ENCODE data around the gene MYLK. TPM values are rescaled to one million over a fixed set of nuclear protein-coding genes. Genes with fewer than 3 reads are reported as not detected.

The MYLK gene
- total and polyA plus RNA-seq, 11 donors = 3.2 to 20.7 (median 12.4) TPM

GRCh38 chr3:123688241-123688747 lies 195.8 kb downstream of the MYLK start:
- TF ChIP-seq, protein P1, sequence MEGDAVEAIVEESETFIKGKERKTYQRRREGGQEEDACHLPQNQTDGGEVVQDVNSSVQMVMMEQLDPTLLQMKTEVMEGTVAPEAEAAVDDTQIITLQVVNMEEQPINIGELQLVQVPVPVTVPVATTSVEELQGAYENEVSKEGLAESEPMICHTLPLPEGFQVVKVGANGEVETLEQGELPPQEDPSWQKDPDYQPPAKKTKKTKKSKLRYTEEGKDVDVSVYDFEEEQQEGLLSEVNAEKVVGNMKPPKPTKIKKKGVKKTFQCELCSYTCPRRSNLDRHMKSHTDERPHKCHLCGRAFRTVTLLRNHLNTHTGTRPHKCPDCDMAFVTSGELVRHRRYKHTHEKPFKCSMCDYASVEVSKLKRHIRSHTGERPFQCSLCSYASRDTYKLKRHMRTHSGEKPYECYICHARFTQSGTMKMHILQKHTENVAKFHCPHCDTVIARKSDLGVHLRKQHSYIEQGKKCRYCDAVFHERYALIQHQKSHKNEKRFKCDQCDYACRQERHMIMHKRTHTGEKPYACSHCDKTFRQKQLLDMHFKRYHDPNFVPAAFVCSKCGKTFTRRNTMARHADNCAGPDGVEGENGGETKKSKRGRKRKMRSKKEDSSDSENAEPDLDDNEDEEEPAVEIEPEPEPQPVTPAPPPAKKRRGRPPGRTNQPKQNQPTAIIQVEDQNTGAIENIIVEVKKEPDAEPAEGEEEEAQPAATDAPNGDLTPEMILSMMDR (IDR thresholded peaks at IDR 0.05) = no peak
- TF ChIP-seq POLR2A (IDR thresholded peaks at IDR 0.05) = no peak
- H3K27ac ChIP-seq = peak overlapping the region in 2 of 12 donors; percentile 35 to 90
- no peak for DNase-seq

GRCh38 chr3:123687286-123687685 lies 196.8 kb downstream of the MYLK start:
- TF ChIP-seq, protein P1 (IDR thresholded peaks at IDR 0.05) = no peak
- TF ChIP-seq POLR2A (IDR thresholded peaks at IDR 0.05) = no peak
- peaks cover 0 to 3% (median 0%) of the 10 kb centered on the region in 9 donors for H3K36me3 ChIP-seq
- intact Hi-C loops (cut with DNase I) = no loop called here
- peak overlapping the region in 1 of 12 donors; percentile 90 for H3K27ac ChIP-seq
- H3K4me3 ChIP-seq = no peak overlapping the region
- no peaks in the 10 kb centered on the region for H3K9me3 ChIP-seq
- H3K27me3 ChIP-seq = no peaks in the 10 kb centered on the region
- ATAC-seq (peak in 1 of 4 donors; percentile 40), DNase-seq (no peak)
- peaks cover 0 to 37% (median 10%) of the 10 kb centered on the region in 12 donors for H3K4me1 ChIP-seq

More at GRCh38 chr3:123688241-123688747, 195.8 kb downstream of the MYLK start:
- Histone ChIP-seq H3K9me3 (no peaks in the 10 kb centered on the region), H3K4me3 (no peak overlapping the region), H3K27me3 (no peaks in the 10 kb centered on the region), H3K4me1 (peaks cover 0 to 47% (median 16%) of the 10 kb centered on the region in 12 donors), H3K36me3 (peaks cover 0 to 4% (median 0%) of the 10 kb centered on the region in 9 donors)
- ATAC-seq = peak in 1 of 4 donors; percentile 21
- intact Hi-C loops (cut with DNase I) = no loop called here
- 85 to 94% (median 92%) methylated on average over 4 of the region's 4 CpGs for WGBS, 4 donors

DNA sequence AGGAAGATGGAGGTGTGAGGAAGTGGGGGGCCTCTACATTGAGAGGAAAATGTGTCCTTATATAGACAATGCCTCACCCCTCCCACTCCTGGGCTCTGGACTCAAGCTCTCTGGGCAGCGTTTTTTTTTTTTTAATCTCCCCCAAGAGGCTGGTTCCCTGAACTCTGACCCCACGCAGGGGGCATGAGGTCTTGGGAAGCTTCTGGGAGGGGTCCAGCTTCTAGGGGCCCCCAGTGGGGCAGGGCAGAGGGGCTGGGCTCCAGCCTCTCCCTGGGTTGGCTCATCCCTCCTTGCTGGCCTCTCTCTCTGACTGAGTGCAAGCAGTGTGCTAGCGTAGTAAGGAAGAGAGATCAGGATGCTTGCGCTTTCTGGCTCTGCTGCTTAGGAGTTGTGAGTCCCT lies 197.9 kb downstream of the MYLK start:
- TF ChIP-seq, protein P1 (IDR thresholded peaks at IDR 0.05) = no peak
- no peak for TF ChIP-seq POLR2A (IDR thresholded peaks at IDR 0.05)
- Histone ChIP-seq H3K27me3 (no peaks in the 10 kb centered on the region), H3K4me3 (no peak overlapping the region), H3K27ac (peak overlapping the region in 1 of 12 donors; percentile 90), H3K4me1 (peaks cover 0 to 27% (median 4%) of the 10 kb centered on the region in 12 donors), H3K9me3 (no peaks in the 10 kb centered on the region), H3K36me3 (peaks cover 0 to 3% (median 0%) of the 10 kb centered on the region in 9 donors)
- 66 to 84% (median 69%) methylated on average over 4 of the region's 4 CpGs for WGBS, 4 donors
- ATAC-seq (peak in 1 of 4 donors; percentile 23), DNase-seq (peak in 1 of 5 donors; percentile 42)
- intact Hi-C loops (cut with DNase I) = no loop called here

DNA sequence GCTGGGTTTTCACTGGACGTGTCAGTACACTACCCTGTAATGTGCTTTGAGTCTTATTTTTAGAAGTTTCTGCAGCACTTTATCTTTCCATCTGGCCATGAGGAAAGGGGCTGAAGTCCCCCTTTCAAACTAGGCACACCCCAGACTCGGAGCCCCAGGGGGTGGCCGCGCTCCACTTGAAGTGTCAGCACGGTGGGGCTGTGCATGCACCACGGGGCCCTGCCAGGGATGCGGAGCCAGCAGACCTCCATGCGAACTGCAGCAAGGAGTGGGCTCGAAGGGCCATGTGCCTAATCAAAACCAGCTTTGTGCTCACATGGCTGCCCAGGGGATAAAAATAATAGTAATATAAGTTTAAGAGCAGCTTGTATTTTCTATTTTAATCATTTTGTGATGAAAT lies 198.4 kb downstream of the MYLK start:
- H3K36me3 ChIP-seq = peaks cover 0 to 3% (median 0%) of the 10 kb centered on the region in 9 donors
- peak overlapping the region in 1 of 12 donors; percentile 90 for H3K27ac ChIP-seq
- 83 to 86% (median 86%) methylated on average over 9 of the region's 9 CpGs for WGBS, 4 donors
- H3K9me3 ChIP-seq = no peaks in the 10 kb centered on the region
- ATAC-seq = no peak
- no peaks in the 10 kb centered on the region for H3K27me3 ChIP-seq
- TF ChIP-seq, protein P1 (IDR thresholded peaks at IDR 0.05) = no peak
- TF ChIP-seq POLR2A (IDR thresholded peaks at IDR 0.05) = no peak
- H3K4me1 ChIP-seq = peaks cover 0 to 22% (median 4%) of the 10 kb centered on the region in 12 donors
- DNase-seq = no peak
- intact Hi-C loops (cut with DNase I) = no loop called here
- H3K4me3 ChIP-seq = no peak overlapping the region
